Hepatocyte (in vitro differentiated cells): ENCODE measurements around the gene ADGRB3. TPM values are rescaled to one million over a fixed set of nuclear protein-coding genes. Genes with fewer than 3 reads are reported as not detected.

Experiments used
- DNase-seq: peaks from one replicate; pipeline ENCODE4 v3.0.0-alpha.2; 2016; ENCODE audit warnings: low spot score
- H2AFZ ChIP-seq: fragments of 200-600 bp; sonication (generic); 2 replicates; pipeline ENCODE4 v1.6.0; 2016; ENCODE audit warnings: antibody characterized with exemption, mild to moderate bottlenecking
- H3K27ac ChIP-seq: fragments of 200-600 bp; sonication (generic); 2 replicates; pipeline ENCODE4 v1.5.1; 2016; ENCODE audit warnings: mild to moderate bottlenecking
- H3K27me3 ChIP-seq: fragments of 200-600 bp; sonication (generic); 2 replicates; pipeline ENCODE4 v1.6.1; 2016
- H3K36me3 ChIP-seq: fragments of 200-600 bp; sonication (generic); replicated peaks from 2 replicates; pipeline ENCODE4 v1.5.1; 2016; ENCODE audit warnings: low read depth; ENCODE audit not compliant: insufficient read depth
- H3K4me1 ChIP-seq: fragments of 200-600 bp; sonication (generic); 2 replicates; pipeline ENCODE4 v1.5.1; 2016; ENCODE audit warnings: mild to moderate bottlenecking, moderate library complexity; ENCODE audit not compliant: insufficient read depth
- H3K4me2 ChIP-seq: fragments of 200-600 bp; sonication (generic); 2 replicates; pipeline ENCODE4 v1.6.0; 2016
- H3K4me3 ChIP-seq: fragments of 200-600 bp; sonication (generic); 2 replicates; pipeline ENCODE4 v1.5.1; 2016; ENCODE audit warnings: mild to moderate bottlenecking
- H3K79me2 ChIP-seq: fragments of 200-600 bp; sonication (generic); 2 replicates; pipeline ENCODE4 v1.6.0; 2017; ENCODE audit warnings: mild to moderate bottlenecking
- H3K9me2 ChIP-seq: fragments of 200-600 bp; sonication (generic); replicated peaks from 2 replicates; pipeline ENCODE4 v1.6.0; 2017; ENCODE audit warnings: mild to moderate bottlenecking; ENCODE audit not compliant: insufficient read depth
- H3K9me3 ChIP-seq: fragments of 200-600 bp; sonication (generic); 2 replicates; pipeline ENCODE4 v1.5.1; 2016; ENCODE audit warnings: low read depth, mild to moderate bottlenecking
- H4K20me1 ChIP-seq: fragments of 200-600 bp; sonication (generic); 2 replicates; pipeline ENCODE4 v1.6.0; 2016; ENCODE audit warnings: mild to moderate bottlenecking; ENCODE audit not compliant: insufficient read depth, poor library complexity, severe bottlenecking
- CTCF ChIP-seq: fragments of 200-600 bp; sonication (generic); IDR thresholded peaks from 2 replicates; pipeline ENCODE4 v1.5.1; 2016; ENCODE audit warnings: antibody characterized with exemption, mild to moderate bottlenecking; ENCODE audit not compliant: poor library complexity
- EZH2 ChIP-seq: fragments of 200-600 bp; sonication (generic); IDR thresholded peaks from 2 replicates; pipeline ENCODE4 v1.6.1; 2016; ENCODE audit warnings: antibody characterized with exemption, mild to moderate bottlenecking, borderline replicate concordance
- EZH2phosphoT487 ChIP-seq: fragments of 200-600 bp; sonication (generic); IDR thresholded peaks from one replicate; pipeline ENCODE4 v1.6.1; 2018; ENCODE audit warnings: antibody characterized with exemption, mild to moderate bottlenecking, low read depth, moderate library complexity; ENCODE audit not compliant: unreplicated experiment, severe bottlenecking
- WGBS: methylation state at CpG from one replicate; pipeline ENCODE4 v1.1.6; 2016; ENCODE audit warnings: low lambda C conversion rate; ENCODE audit errors: missing lambda C conversion rate; 5-methylcytosine and 5-hydroxymethylcytosine counted together
- polyA plus RNA-seq: library from polyadenylated mRNA; unstranded; fragments of >200 nt; fragmentation: Nextera tagmentation; extraction: Ambion mirVana; gene quantifications from 2 replicates; pipeline ENCODE4 v1.2.1, GENCODE V29; 2016
- total RNA-seq: library from RNA; depleted of rRNA; stranded (reverse); fragments of >200 nt; gene quantifications from 2 replicates; pipeline ENCODE4 v1.2.3, GENCODE V29; 2014

Gene ADGRB3
- total and polyA plus RNA-seq, 2 experiments from 2014 or later: 0.17 to 2.2 TPM

DNA sequence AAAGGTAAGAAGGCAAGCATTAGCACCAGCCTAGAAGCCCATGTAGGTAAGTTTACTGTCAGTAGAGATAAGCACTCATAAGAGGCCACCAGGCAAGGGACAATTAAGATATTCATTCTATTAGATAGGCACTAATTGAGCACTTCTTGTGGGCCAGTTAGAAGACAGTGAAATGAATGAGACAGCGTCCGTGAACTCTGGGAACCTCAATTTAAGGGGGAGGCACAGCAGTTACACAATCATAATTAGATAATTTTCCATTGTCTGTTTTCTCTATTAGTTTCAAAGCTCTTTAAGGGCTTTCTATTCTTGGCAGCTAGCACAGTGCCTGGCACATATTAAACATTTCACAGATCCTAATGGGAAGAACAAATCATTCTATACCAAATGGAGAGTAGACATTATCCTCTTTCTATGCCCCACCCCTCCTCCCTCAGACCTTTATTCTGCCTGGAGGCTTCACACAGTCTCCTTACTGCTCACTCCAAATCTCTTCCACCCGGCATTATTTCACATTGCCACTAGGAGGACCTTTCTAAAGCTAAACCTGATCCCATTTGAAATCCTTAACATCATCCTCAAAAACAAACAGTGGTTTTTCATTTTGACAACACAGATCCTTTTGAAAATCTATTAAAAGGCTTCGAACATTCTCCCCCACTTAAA is 529.6 kb downstream of the ADGRB3 start:
- Histone ChIP-seq H4K20me1 (no peaks in the 10 kb centered on the region), H3K4me2 (no peak overlapping the region), H3K4me1 (no peaks in the 10 kb centered on the region), H3K79me2 (no peaks in the 10 kb centered on the region), H3K36me3 (no peaks in the 10 kb centered on the region), H3K9me2 (no peaks in the 10 kb centered on the region), H3K27ac (no peak overlapping the region), H3K4me3 (no peak overlapping the region), H3K9me3 (no peaks in the 10 kb centered on the region), H3K27me3 (no peaks in the 10 kb centered on the region), H2AFZ (no peak overlapping the region)
- WGBS: 59% methylated on average over 4 of the region's 4 CpGs
- no peak for TF ChIP-seq CTCF
- no peak for TF ChIP-seq EZH2phosphoT487
- no peak for TF ChIP-seq EZH2
- DNase-seq: no peak

DNA sequence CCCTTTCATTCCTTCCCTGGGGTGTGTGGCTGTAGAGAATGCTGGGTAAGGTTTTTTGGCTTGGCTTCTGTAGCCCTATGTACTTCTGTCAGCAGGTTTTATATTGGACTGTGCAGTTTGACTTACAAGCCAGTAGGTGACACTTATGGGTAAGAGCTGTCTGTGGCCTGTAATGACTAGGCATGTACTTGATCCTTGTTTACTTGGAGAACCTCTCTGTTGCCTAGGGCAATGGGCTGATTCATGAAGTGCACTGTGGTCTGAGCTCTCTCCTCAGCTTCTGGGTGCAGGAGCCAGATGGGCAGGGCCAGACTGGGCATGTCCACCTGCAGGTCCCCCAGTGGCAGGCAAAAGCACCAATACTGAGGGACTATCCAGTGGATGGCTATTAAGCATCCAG is 544.6 kb downstream of the ADGRB3 start:
- Histone ChIP-seq H4K20me1 (no peaks in the 10 kb centered on the region), H3K4me3 (no peak overlapping the region), H3K27me3 (no peaks in the 10 kb centered on the region), H3K27ac (no peak overlapping the region), H3K4me1 (no peaks in the 10 kb centered on the region), H3K9me3 (no peaks in the 10 kb centered on the region), H3K4me2 (no peak overlapping the region), H3K9me2 (no peaks in the 10 kb centered on the region), H3K36me3 (no peaks in the 10 kb centered on the region), H2AFZ (no peak overlapping the region), H3K79me2 (no peaks in the 10 kb centered on the region)
- TF ChIP-seq EZH2: no peak
- no peak for TF ChIP-seq CTCF
- no peak for TF ChIP-seq EZH2phosphoT487
- no peak for DNase-seq

- 85% methylated on average over 7 of the region's 7 CpGs for WGBS
- Histone ChIP-seq H3K4me3 (no peak overlapping the region), H3K9me3 (no peaks in the 10 kb centered on the region)
Measured at GRCh38 chr6:69180361-69181067, 545.4 kb downstream of the ADGRB3 start.

More at GRCh38 chr6:69180361-69181067, 545.4 kb downstream of the ADGRB3 start:
- Histone ChIP-seq H3K27me3 (no peaks in the 10 kb centered on the region), H3K4me2 (no peak overlapping the region), H3K79me2 (no peaks in the 10 kb centered on the region), H3K9me2 (no peaks in the 10 kb centered on the region), H4K20me1 (no peaks in the 10 kb centered on the region), H3K27ac (no peak overlapping the region), H2AFZ (no peak overlapping the region), H3K36me3 (no peaks in the 10 kb centered on the region), H3K4me1 (no peaks in the 10 kb centered on the region)
- TF ChIP-seq CTCF: no peak
- TF ChIP-seq EZH2: no peak
- no peak for TF ChIP-seq EZH2phosphoT487
- no peak for DNase-seq
